K562 (cell line): ENCODE results near the gene OTOP3.

Source experiments
- ASH1L ChIP-seq: fragments of 450-650 bp; IDR thresholded peaks from 2 replicates; pipeline ENCODE4 v1.6.1; 2018; ENCODE audit warnings: borderline replicate concordance, mild to moderate bottlenecking, low read depth; ENCODE audit not compliant: partially characterized antibody
- ATF4 ChIP-seq: fragments of 450-650 bp; formaldehyde crosslinking; IDR thresholded peaks from 2 replicates; pipeline ENCODE4 v1.4.0; 2022; ENCODE audit warnings: mild to moderate bottlenecking, moderate library complexity
- ATF7 ChIP-seq: fragments of 450-650 bp; IDR thresholded peaks from 2 replicates; pipeline ENCODE4 v1.7.1; 2014; ENCODE audit warnings: mild to moderate bottlenecking, moderate library complexity
- E2F1 ChIP-seq: sonication (generic); formaldehyde crosslinking; IDR thresholded peaks from 2 replicates; pipeline ENCODE4 v1.8.1; 2023; ENCODE audit warnings: mild to moderate bottlenecking, missing genetic modification reagents, moderate library complexity
- E2F8 ChIP-seq: fragments of 450-650 bp; IDR thresholded peaks from 2 replicates; pipeline ENCODE4 v1.7.1; 2018; ENCODE audit warnings: mild to moderate bottlenecking, low read depth; ENCODE audit not compliant: partially characterized antibody
- EZH2 ChIP-seq: IDR thresholded peaks from 2 replicates; pipeline ENCODE4 v1.6.1; 2012; ENCODE audit warnings: low read depth, mild to moderate bottlenecking, inconsistent platforms, low read length, borderline replicate concordance
- KDM1A ChIP-seq, 2 experiments: fragments of 450-650 bp; IDR thresholded peaks; 2 replicates each; pipeline ENCODE4 v1.6.1; 2016; ENCODE audit warnings: mild to moderate bottlenecking in 2 of 2
- NR2C2 ChIP-seq, 2 experiments: fragments of 200-800 bp in 1 of 2; sonication (Bioruptor generic) in 1 of 2; sonication (generic) in 1 of 2; formaldehyde crosslinking in 1 of 2; IDR thresholded peaks; 2 replicates each; pipeline versions ENCODE4 v1.6.1 to v1.8.0; 2016 to 2022; ENCODE audit warnings: mild to moderate bottlenecking in 1 of 2, missing compliant biosample characterization in 1 of 2, missing genetic modification characterization in 1 of 2, missing genetic modification reagents in 1 of 2
- THAP7 ChIP-seq: fragments of 250-450 bp; sonication (Bioruptor Pico); IDR thresholded peaks from 2 replicates; pipeline ENCODE4 v1.5.0; 2021

GRCh38 chr17:74920306-74920620 is 15.4 kb upstream of the OTOP3 start:
- no peak for TF ChIP-seq THAP7
- TF ChIP-seq NR2C2 (CRISPR knock-in tag; IDR thresholded peaks at IDR 0.05): no peak
- no peak for TF ChIP-seq NR2C2 (tag; IDR thresholded peaks at IDR 0.05)
- TF ChIP-seq ATF7: no peak
- no peak for TF ChIP-seq EZH2
- no peak for TF ChIP-seq ASH1L
- TF ChIP-seq KDM1A (IDR thresholded peaks at IDR 0.05): no peak
- no peak for TF ChIP-seq E2F1 (CRISPR knock-in tag)
- no peak for TF ChIP-seq E2F8
- no peak for TF ChIP-seq ATF4 (CRISPR knock-in tag)
